NT2/D1 (cell line): ENCODE data around the gene MRC2.

Source experiments
- DNase-seq: peaks from one replicate; pipeline ENCODE4 v3.0.0-alpha.2; 2011; ENCODE audit warnings: low read depth, low spot score
- H3K27me3 ChIP-seq: 2 replicates; pipeline ENCODE4 v1.6.0; 2011; ENCODE audit warnings: mild to moderate bottlenecking; ENCODE audit not compliant: insufficient read length, insufficient read depth
- H3K36me3 ChIP-seq: 2 replicates; pipeline ENCODE4 v1.6.1; 2011; ENCODE audit warnings: mild to moderate bottlenecking, low read length, mixed read lengths; ENCODE audit not compliant: insufficient read depth, insufficient read length
- H3K4me1 ChIP-seq: 2 replicates; pipeline ENCODE4 v1.5.1; 2011; ENCODE audit not compliant: insufficient read depth, insufficient read length
- H3K4me3 ChIP-seq: 2 replicates; pipeline ENCODE4 v1.5.1; 2011; ENCODE audit warnings: low read depth; ENCODE audit not compliant: insufficient read length
- H3K9ac ChIP-seq: 2 replicates; pipeline ENCODE4 v1.6.0; 2011; ENCODE audit warnings: low read depth; ENCODE audit not compliant: insufficient read length
- H3K9me3 ChIP-seq: 2 replicates; pipeline ENCODE4 v1.5.1; 2011; ENCODE audit warnings: mild to moderate bottlenecking, low read length; ENCODE audit not compliant: insufficient read depth
- SUZ12 ChIP-seq: IDR thresholded peaks from 2 replicates; pipeline ENCODE4 v1.6.1; 2011; ENCODE audit not compliant: insufficient read length, insufficient read depth; ENCODE audit errors: extremely low read depth
- YY1 ChIP-seq: IDR thresholded peaks from 2 replicates; pipeline ENCODE4 v1.6.1; 2011; ENCODE audit not compliant: insufficient read length, insufficient read depth
- ZNF274 ChIP-seq: IDR thresholded peaks from 2 replicates; pipeline ENCODE4 v1.6.1; 2011; ENCODE audit warnings: mild to moderate bottlenecking, low read depth, low read length

Gene MRC2

GRCh38 chr17:62630365-62631085 lies 3.1 kb downstream of the MRC2 start:
- Histone ChIP-seq H3K4me3 (no peak overlapping the region), H3K9ac (no peak overlapping the region), H3K27me3 (no peaks in the 10 kb centered on the region), H3K4me1 (peaks cover 33% of the 10 kb centered on the region), H3K36me3 (peaks cover 24% of the 10 kb centered on the region), H3K9me3 (no peaks in the 10 kb centered on the region)
- DNase-seq: no peak
- TF ChIP-seq ZNF274 (no peak), SUZ12 (no peak), YY1 (no peak)

DNA sequence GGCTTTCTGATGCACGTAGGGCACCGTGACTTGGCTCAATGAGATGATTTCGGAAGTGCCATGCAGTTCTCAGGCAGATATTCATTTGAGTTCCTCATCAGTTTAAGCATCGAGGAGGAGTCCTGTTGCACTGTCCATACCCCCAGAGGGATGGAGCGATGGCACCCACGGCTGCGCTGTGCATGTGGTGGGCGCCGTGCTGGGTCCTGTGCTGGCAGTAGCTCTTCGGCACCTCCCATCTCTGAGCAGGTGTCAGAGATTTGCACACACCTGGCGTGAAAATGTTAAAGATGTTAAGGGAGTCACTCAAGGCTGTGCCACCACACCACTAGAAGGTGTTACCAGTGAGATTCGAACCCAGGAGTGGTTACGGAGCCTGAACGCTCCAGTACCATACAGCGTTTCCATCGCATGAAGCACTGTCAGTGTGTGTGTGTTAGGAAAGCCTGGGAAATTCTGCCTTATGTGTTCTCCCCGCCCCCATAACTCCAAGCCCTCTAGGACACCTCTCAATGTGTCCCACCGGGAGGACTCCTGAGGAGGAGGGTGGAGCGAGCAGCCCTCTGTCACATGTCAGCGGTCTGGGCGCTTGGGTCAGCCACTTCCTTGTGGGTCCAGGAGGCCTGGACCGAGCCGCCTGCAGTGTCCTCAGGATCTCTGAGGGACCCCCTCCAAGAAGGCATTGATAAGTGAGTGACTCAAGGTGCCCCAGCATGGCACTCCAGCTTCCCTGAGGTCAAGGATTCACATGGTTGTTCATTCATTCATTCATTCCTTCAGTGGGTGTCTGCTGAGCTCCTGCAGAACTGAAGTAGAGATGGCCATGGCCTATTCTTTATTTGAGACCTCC lies 3.8 kb downstream of the MRC2 start:
- H3K9me3 ChIP-seq: no peaks in the 10 kb centered on the region
- no peak for DNase-seq
- H3K27me3 ChIP-seq: no peaks in the 10 kb centered on the region
- no peak overlapping the region for H3K9ac ChIP-seq
- peaks cover 33% of the 10 kb centered on the region for H3K4me1 ChIP-seq
- no peak overlapping the region for H3K4me3 ChIP-seq
- TF ChIP-seq YY1 (no peak), SUZ12 (no peak), ZNF274 (no peak)
- peaks cover 24% of the 10 kb centered on the region for H3K36me3 ChIP-seq

- no peak overlapping the region for H3K9ac ChIP-seq
Observed at GRCh38 chr17:62631936-62632924, 4.8 kb downstream of the MRC2 start.

GRCh38 chr17:62637809-62638208 lies 10.3 kb downstream of the MRC2 start:
- peaks cover 8% of the 10 kb centered on the region for H3K36me3 ChIP-seq
- peak overlapping the region; percentile 58 for H3K9ac ChIP-seq
- DNase-seq: no peak
- TF ChIP-seq ZNF274: no peak
- TF ChIP-seq SUZ12: no peak
- no peak for TF ChIP-seq YY1
- peaks cover 6% of the 10 kb centered on the region for H3K4me1 ChIP-seq
- H3K27me3 ChIP-seq: no peaks in the 10 kb centered on the region
- no peak overlapping the region for H3K4me3 ChIP-seq
- H3K9me3 ChIP-seq: no peaks in the 10 kb centered on the region

More at GRCh38 chr17:62631936-62632924, 4.8 kb downstream of the MRC2 start:
- Histone ChIP-seq H3K4me1 (peaks cover 35% of the 10 kb centered on the region), H3K36me3 (peaks cover 28% of the 10 kb centered on the region), H3K4me3 (no peak overlapping the region), H3K9me3 (no peaks in the 10 kb centered on the region), H3K27me3 (no peaks in the 10 kb centered on the region)
- no peak for DNase-seq
- TF ChIP-seq SUZ12 (no peak), ZNF274 (no peak), YY1 (no peak)

DNA sequence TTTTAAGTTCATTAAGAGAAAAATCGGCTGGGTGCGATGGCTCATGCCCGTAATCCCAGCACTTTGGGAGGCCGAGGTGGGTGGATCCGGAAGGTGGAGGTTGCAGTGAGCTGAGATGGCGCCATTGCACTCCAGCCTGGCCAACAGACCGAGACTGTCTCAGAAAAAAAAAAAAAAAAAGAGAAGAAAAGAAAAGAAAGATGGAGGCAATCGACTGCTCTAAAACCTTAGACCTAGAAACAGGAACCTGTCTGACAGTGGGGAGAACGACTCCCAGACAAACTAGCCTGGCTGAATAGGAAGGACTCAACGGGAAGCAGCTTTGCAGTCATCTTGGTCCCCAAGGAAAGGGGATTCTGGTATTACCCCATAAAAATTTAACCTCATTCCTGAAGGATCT lies 13.7 kb downstream of the MRC2 start:
- DNase-seq: no peak
- Histone ChIP-seq H3K9ac (no peak overlapping the region), H3K4me1 (peaks cover 4% of the 10 kb centered on the region)

DNA sequence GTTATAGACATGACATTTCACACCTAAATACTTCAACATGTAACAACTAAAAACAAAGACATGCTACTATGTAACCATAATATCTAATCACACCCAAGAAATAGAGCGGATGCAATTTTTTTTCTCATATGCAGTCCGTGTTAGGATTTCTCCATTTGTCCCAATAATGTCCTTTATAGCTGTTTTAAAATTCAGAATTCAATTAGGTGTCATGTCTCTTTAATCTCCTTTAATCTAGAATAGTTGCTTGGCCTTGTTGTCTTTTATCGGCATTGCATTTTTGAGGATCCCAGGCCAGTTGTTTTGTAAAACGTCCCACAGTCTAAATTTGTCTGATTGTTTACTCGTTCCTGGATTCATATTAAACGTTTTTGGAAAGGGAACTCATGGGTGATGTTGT lies 14.5 kb downstream of the MRC2 start:
- DNase-seq: no peak

More for the DNA sequence above, 13.7 kb downstream of the MRC2 start:
- H3K27me3 ChIP-seq: no peaks in the 10 kb centered on the region
- peaks cover 9% of the 10 kb centered on the region for H3K36me3 ChIP-seq
- no peak overlapping the region for H3K4me3 ChIP-seq
- TF ChIP-seq ZNF274 (no peak), YY1 (no peak), SUZ12 (no peak)
- no peaks in the 10 kb centered on the region for H3K9me3 ChIP-seq

DNA sequence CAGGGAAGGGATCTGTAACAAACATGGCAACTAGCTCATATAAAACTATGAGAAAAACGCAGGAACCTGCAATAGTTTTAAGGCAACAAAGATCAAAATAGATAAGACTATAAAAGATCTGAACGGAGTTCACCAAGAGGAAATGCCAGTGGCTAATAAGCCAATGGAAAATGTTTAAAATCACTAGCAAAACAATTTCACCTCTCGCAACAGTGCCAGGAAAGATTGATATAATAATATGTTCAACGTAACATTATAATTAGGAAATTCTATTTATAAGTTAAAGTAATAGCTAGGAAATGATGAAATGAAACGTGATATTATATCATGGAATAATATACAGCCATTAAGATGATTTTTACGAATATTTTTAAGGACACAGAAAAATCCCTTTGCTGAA lies 16.0 kb downstream of the MRC2 start:
- H3K9ac ChIP-seq: no peak overlapping the region
- no peaks in the 10 kb centered on the region for H3K27me3 ChIP-seq
- DNase-seq: no peak
- H3K4me1 ChIP-seq: peaks cover 4% of the 10 kb centered on the region
- no peaks in the 10 kb centered on the region for H3K9me3 ChIP-seq
- TF ChIP-seq ZNF274 (no peak), SUZ12 (no peak), YY1 (no peak)
- H3K36me3 ChIP-seq: peaks cover 5% of the 10 kb centered on the region
- no peak overlapping the region for H3K4me3 ChIP-seq

More for the DNA sequence above, 14.5 kb downstream of the MRC2 start:
- peaks cover 2% of the 10 kb centered on the region for H3K4me1 ChIP-seq
- TF ChIP-seq ZNF274: no peak
- TF ChIP-seq SUZ12: no peak
- TF ChIP-seq YY1: no peak
- H3K9me3 ChIP-seq: no peaks in the 10 kb centered on the region
- peaks cover 5% of the 10 kb centered on the region for H3K36me3 ChIP-seq
- no peaks in the 10 kb centered on the region for H3K27me3 ChIP-seq
- no peak overlapping the region for H3K9ac ChIP-seq
- no peak overlapping the region for H3K4me3 ChIP-seq
